DND-41 (cell line): ENCODE results near the gene SLC5A11.

Experiments used
- CTCF ChIP-seq: IDR thresholded peaks from 2 replicates; pipeline ENCODE4 v1.5.1; 2012; ENCODE audit warnings: borderline replicate concordance, low read length, moderate library complexity, mild to moderate bottlenecking; ENCODE audit not compliant: poor library complexity, severe bottlenecking; ENCODE audit errors: extremely low read depth
- EZH2 ChIP-seq: IDR thresholded peaks from 3 replicates; pipeline ENCODE4 v1.6.1; 2012; ENCODE audit warnings: borderline replicate concordance, low read depth, mild to moderate bottlenecking, moderate library complexity, low read length, inconsistent platforms; ENCODE audit not compliant: severe bottlenecking

DNA sequence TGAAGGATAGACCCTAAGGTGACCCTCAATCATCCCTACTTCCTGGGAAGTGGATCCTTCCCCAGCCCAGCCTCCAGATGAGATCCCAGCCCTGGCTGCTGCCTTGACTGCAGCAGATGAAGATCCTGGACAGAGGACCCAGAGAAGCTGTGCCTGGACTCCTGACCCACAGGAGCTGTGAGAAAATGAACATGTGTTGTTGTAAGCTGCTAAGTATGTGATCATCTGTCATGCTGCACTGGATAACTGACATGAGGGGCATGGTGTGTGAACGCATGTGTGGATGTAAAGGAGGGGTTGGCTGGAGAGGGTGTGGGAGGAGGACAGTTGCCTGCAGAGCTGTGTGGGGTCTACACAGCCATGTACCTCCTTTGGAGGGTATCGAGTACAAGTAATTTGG, 69.3 kb downstream of the SLC5A11 start:
- TF ChIP-seq CTCF = no peak
- no peak for TF ChIP-seq EZH2
